HG02884 (cell line): ENCODE measurements around the gene PLGRKT.
"Not testable (repeated sequence)": the region's sequence is repeated elsewhere in the genome, so short reads cannot be mapped to it uniquely, and the experiment has no call there.

ENCODE experiments used
- ATAC-seq: cut with Tn5 transposase; IDR thresholded peaks from one replicate; pipeline ENCODE4 v1.9.1; 2021; ENCODE audit warnings: mild to moderate bottlenecking, moderate library complexity; ENCODE audit not compliant: unreplicated experiment

PLGRKT gene

DNA sequence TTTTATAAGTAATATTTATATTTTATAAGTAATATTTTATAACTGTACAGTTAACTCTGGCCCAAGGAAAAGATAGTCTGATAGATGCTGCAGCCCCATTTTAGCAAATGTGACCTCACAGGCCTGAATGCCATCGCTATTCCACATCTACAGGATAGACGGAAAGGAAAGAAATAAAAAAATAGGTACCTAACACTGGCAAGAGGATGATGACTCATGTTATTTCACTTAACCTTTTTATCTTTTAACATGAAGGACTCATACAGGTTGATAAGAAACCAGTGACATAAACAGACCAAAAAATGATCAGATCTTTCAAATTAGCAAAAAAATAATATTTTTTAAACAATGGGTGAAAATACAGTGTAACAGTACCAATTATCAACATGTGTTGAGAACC lies 15.3 kb upstream of the PLGRKT start:
- no peak for ATAC-seq

DNA sequence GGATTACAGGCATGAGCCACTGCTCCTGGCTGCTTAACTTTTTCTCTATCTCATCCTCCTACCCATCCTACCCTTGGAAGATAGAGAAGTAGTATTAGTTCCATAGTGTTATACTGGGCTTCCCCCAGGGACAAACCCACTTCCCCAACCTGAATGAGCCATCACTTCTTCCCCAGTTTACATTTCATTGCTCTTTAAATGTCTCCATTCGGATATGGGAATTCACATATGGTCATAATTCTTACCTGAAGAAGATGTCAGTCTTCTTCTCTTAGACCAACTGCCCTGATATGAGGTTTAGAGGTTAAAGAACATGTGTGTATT lies 14.5 kb upstream of the PLGRKT start:
- no peak for ATAC-seq

DNA sequence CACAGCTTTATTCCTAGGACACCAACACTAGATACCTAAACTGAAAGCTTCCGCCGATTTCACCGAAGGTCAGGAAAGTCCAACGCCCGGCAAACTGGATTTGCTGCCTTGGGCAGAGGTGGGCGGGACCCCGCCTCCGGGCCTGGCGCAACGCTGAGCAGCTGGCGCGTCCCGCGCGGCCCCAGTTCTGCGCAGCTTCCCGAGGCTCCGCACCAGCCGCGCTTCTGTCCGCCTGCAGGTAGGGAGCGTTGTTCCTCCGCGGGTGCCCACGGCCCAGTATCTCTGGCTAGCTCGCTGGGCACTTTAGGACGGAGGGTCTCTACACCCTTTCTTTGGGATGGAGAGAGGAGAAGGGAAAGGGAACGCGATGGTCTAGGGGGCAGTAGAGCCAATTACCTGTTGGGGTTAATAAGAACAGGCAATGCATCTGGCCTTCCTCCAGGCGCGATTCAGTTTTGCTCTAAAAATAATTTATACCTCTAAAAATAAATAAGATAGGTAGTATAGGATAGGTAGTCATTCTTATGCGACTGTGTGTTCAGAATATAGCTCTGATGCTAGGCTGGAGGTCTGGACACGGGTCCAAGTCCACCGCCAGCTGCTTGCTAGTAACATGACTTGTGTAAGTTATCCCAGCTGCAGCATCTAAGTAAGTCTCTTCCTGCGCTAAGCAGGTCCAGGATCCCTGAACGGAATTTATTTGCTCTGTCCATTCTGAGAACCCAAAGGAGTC lies 12.8 kb upstream of the PLGRKT start, which contains the start of gene CD274:
Gene CD274 (plus strand): TSS at position 184 of the 733 bp plus-strand sequence. CDS start 5,572 bp downstream, outside the sequence.
- peak; percentile 67 for ATAC-seq

DNA sequence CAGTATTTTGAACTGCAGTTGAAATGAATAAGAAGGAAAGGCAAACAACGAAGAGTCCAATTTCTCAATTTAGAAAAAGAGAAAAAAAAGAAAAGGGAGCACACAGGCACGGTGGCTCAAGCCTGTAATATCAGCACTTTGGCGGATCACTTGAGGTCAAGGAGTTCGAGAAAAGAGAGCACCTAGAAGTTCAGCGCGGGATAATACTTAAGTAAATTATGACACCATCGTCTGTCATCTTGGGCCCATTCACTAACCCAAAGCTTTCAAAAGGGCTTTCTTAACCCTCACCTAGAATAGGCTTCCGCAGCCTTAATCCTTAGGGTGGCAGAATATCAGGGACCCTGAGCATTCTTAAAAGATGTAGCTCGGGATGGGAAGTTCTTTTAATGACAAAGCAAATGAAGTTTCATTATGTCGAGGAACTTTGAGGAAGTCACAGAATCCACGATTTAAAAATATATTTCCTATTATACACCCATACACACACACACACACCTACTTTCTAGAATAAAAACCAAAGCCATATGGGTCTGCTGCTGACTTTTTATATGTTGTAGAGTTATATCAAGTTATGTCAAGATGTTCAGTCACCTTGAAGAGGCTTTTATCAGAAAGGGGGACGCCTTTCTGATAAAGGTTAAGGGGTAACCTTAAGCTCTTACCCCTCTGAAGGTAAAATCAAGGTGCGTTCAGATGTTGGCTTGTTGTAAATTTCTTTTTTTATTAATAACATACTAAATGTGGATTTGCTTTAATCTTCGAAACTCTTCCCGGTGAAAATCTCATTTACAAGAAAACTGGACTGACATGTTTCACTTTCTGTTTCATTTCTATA lies 12.0 kb upstream of the PLGRKT start:
- no peak for ATAC-seq

DNA sequence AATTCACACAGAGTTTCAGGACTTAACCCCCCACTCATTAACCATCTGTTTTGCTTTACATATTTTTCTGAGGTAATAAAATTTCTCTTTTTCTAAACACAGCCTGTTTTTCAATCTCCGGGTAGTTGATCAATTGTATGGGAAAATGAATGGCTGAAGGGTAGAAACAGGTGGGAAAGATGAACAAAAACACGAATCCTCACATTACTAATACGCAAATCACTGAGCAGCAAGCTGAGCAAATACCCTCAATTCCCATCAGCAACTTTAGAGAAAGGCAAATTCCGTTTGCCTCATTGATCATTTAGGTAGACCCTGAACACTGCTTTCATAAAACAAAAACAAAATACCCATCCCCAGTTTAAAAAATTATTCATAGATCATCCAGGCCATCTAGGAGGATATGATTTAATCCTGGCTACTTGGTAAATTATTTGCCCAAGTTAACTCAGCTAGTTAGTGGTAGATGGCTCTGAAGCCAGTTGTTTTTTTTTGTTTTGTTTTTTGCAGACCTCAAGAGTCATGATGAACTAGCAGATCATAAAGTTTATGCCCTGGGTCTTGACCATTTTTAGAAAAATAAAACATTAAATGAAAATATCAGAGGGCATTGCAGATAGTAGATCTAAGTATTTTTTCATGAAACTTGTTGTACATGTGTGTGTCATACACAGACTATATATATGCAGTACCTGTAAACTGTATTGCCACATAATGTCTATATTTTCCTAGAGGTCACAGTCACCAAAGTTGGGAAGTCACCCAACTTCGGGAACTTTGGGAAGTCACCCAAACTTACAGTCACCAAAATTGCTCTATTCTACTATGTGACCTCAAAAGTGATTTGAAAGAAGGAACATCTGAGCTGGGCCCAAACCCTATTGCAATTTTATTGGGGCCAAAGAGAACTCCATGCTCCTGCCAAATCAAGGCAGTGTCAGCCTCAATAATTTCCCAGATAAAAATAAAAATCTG lies 11.0 kb upstream of the PLGRKT start:
- no peak for ATAC-seq

DNA sequence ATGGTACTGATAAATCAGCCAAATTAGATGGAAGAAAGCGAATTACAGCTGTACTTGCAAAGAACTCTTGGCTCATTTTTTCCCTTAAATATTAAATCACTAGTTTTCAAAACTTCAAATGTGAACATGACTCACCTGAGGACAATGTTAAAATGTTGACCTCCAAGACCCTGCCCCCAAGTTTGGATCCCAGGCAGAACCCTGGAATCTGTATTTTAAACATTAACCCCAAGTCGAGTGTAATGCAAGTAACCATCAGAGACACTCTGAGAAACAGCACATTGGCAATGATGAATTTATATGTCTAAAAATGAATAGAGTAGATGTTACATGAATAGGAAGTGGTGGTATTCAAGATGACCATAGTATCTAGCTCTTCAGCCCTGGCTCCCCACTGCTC lies 10.3 kb upstream of the PLGRKT start:
- no peak for ATAC-seq

DNA sequence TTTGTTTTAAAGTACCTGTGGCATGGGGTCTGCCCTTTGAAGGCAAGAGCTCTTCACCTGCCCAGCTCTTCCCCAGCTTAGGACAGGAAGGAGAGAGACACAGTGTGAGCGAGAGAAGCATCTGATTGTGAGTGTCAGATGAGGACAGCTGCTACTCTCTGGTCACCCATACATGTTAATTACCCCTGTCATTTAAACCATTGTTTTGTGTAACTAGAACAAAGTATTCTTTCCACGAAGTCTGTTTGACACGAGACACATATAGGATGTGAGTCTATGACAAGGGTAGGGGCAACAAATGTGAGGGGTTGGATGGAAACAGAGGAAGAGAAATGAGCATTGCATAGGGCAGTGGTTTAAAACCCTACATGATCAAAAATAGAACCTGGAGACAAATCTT lies 9.6 kb upstream of the PLGRKT start:
- no peak for ATAC-seq

DNA sequence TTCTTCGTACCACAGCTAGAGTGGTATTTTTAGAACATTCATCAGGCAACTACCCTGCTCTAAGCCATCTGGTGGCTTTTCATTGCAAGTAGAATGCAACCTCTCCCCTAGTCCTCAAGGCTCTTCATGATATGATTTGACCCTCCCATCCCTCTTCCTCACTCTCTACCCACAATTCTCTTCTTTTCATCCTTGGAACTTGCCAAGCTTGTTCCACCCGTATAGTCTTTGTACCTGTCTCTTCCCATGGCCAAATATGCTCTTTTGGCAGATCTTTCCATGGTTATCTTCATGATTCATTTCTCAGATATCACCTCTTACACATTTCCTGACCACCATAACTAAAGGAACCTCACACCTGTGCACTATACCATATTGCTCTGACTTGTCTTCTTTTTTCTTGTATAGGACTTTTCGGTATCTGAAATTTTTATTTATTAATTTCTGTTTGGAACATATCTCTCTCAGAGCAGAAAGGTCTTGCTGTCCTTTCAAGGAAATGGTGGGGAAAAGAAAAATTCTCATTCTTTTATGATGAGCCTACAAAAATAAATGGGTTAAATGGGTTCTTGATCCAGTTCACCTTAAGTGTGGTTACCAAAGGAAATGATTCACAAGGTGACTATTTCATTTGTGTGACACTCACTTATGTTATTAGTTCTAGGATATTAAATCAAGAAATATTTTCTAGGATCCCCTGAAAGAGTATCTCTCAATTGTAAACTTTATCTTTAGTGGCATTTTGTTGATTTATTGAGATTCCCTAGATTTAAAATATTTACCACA lies 8.9 kb upstream of the PLGRKT start:
- ATAC-seq = no peak

DNA sequence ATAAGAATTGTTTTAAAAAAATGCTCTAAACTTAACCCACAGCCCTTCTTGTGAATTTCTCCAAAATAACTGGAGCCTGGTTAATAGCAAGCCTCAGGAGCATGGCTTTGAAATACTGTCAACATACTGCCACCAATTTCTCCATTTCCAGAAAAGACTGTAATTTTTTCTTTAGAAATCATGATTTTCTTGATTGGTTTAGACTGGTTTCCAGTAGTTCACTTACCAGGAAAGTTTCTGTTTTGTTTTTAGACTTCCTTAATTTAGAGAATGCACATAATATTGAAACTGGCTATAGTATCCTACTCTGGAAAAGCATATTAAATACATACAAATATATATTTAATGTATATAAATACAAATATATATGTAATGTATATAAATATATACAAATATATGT lies 8.2 kb upstream of the PLGRKT start:
- ATAC-seq = no peak

DNA sequence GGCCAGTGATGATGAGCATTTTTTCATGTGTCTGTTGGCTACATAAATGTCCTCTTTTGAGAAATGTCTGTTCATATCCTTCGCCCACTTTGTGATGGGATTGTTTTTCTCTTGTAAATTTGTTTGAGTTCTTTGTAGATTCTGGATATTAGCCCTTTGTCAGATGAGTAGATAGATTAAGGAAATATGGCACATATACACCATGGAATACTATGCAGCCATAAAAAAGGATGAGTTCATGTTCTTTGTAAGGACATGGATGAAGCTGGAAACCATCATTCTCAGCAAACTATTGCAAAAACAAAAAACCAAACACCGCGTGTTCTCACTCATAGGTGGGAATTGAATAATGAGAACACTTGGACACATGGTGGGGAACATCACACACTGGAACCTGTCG lies 7.4 kb upstream of the PLGRKT start:
- not testable (repeated sequence) for ATAC-seq

DNA sequence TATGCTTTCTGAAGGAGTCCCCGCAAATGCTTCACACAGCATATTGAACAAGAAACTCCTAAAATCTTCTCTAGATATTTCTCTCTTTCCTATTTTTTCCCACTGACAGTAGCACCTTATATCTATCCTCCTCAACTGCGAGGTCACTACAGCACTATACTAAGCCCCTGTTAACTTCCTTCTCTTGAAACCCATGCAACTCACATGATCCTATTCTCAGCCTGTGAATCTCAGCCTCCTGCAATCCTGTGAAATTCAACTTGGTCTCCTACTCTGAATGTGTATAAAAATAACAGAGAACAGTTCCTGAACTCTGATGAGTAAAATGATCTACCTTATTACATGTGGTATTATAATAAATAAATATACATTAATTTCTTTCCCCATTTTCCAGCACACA lies 6.1 kb upstream of the PLGRKT start:
- no peak for ATAC-seq

DNA sequence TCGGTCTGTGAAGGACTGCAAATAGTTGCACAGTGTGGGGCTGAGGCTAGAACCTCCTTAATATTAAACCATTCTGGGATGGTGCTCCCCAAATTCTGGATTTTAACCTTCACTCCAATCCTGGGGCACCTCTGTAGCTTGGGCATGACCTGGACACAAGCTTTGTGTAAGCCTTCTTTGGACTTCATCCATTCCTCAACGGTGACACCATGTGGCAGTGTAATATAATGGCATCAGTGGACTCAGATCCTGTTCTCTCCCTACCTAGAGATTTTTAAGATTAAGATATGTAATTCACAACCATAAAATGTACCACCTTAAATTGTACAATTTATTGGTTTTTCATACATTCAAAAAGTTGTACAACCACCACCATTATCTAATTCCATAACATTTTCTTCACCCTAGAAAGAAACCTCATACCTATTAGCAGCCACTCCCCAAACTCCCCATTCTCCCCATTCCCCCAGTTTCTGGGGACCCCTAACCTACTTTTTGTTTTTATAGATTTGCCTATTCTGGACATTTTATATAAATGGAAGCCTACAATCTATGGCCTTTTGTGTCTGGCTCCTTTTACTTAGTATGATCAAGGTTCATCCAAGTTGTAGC lies 4.8 kb upstream of the PLGRKT start:
- ATAC-seq = no peak

DNA sequence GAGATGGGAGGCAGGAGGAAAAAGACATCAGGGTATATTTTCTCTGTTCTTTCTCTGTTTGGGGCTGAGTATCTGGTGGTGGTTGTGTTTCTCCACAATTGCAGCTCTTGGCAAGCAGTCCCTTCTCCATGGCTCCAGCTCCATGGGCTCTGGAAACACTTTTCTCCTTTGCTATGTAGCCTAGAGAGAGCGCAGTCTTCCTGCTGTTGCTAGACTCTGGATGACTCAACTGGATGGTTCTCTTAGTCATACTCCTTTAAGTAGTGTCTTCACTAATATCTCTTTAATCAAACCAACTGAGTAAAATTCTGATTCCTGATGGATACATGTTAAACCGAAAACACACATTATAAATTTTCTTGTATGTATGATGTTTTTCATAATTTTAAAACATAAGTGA lies 3.3 kb upstream of the PLGRKT start:
- ATAC-seq = no peak

DNA sequence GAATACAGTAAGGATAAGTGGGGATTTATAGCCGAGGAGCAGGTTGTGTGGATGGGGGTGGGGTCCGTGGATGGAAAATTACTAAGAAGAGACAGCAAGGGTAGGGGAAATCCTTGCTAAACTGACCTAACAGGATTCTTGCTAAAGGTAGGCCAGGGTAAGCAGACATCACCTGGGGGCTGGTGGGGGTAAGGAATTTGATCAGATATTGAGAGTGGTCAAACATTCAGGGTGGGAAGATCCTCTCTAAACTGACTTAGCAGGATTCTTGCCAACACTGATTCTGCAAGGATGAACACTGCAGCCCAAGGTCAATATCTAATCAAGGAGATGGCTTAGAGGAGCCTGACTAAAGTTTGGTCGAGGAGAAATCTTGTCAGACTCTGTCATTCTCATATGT lies 2.7 kb upstream of the PLGRKT start:
- no peak for ATAC-seq

DNA sequence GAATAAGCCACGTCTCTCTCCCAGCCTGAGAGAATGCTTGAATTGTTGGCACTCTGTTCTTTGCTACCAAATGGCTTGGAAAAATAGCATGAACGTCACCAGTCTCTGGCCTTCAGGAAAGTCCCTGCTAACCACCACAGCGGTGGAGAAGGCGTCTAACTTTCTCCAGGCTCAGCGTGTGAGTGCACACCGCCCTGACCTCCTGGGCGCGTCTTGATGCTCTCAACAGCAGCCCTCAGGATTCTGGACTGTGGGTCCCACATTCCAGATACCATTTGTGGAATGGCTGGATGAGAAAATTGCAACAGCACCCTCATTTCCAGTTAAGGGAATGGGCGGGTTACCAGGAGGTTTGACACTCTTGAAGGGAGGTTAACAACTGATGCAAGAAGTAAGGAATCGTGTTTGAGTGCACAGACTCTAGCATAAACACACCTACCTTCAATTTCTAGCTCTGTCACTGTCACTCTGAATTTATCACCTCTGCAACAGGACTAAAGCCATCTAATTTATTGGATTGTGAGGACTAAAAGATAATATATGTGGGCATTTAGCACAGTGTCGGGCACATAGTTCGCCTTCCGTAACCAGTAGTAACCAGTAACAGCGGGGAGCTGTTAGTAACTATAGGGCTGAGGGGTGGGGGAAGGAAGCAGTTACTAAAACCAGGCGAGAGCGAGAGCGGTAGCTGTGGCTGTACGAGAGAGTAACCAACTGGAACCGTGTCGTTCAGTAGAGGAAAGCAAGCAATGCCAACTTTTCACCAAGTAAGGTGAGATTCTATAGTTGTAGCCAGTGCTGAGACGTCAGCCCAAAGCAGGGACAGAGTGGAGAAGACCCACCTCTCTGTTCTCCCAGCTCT lies 807 bp upstream of the PLGRKT start:
- ATAC-seq = peak; percentile 62

DNA sequence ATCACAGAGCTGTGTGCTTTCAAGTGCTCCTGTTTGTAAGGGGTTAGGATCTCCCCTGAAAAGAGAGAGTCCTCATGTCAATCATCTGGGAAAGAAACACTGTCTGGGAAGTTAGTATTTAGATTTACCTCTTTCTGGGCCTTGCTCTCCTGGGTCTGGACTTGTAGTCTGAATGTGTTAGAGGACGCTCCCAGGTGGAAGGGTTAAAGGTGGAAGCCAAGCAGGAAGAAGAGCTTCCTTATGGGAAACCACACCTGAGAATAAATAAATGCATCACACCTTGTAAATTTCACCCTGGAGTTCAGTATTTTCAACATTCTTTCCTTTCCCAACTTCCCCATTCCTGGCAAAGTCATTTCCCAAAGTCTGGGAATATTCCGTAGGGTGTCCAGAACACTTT lies 1.3 kb downstream of the PLGRKT start:
- no peak for ATAC-seq

DNA sequence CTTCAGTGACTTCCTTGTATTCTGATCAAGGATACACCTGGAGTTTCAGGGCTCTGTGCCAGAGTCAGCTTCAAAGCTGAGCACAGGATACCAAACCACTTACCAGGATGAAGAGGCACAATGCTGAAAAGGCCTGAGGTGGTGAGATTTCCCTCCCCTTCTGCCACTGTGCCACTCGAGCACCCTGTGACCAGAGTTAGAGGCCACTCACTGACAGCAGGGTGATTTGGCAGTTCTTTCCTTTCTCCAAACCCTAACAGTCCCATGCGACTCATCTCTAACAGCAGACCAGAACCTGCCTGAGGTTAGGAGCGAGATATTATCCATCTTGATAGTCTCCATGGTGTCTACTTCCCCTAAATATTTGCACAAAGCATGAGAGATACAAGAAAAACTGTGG lies 1.8 kb downstream of the PLGRKT start:
- no peak for ATAC-seq

DNA sequence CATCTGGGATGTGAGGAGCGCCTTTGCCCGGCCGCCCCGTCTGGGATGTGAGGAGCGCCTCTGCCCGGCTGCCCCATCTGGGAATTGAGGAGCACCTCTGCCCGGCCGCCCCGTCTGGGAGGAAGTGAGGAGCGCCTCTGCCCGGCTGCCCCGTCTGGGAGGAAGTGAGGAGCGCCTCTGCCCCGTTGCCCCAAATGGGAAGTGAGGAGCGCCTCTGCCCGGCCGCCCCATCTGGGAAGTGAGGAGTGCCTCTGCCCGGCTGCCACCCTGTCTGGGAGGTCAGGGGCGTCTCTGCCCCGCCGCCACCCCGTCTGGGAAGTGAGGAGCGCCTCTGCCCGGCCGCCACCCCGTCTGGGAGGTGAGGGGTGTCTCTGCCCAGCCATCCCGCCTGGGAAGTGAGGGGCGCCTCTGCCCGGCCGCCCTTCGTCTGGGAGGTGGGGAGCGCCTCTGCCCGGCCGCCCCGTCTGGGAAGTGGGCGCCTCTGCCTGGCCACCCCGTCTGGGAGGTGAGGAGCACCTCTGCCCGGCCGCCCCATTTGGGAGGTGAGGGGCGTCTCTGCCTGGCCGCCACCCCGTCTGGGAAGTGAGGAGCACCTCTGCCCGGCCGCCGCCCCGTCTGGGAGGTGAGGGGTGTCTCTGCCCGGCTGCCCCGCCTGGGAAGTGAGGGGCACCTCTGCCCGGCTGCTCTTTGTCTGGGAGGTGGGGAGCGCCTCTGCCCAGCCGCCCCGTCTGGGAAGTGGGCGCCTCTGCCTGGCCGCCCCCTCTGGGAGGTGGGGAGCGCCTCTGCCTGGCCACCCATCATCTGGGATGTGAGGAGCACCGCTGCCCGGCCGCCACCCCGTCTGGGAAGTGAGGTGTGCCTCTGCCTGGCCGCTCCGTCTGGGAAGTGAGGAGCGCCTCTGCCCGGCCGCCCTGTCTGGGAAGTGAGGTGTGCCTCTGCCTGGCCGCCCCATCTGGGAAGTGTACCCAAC lies 3.6 kb downstream of the PLGRKT start:
- ATAC-seq = not testable (repeated sequence)
